GM12891 (cell line): ENCODE data around the gene MLST8.

Experiments
- POLR2A ChIP-seq: IDR thresholded peaks from 2 replicates; pipeline ENCODE4 v1.6.1; 2011; ENCODE audit warnings: low read depth, low read length, control low read depth
- POLR2AphosphoS5 ChIP-seq: IDR thresholded peaks from 2 replicates; pipeline ENCODE4 v1.6.1; 2011; ENCODE audit warnings: low read depth, low read length, control low read depth
- TAF1 ChIP-seq: IDR thresholded peaks from 2 replicates; pipeline ENCODE4 v1.6.1; 2011; ENCODE audit warnings: low read depth, low read length, control low read depth

DNA sequence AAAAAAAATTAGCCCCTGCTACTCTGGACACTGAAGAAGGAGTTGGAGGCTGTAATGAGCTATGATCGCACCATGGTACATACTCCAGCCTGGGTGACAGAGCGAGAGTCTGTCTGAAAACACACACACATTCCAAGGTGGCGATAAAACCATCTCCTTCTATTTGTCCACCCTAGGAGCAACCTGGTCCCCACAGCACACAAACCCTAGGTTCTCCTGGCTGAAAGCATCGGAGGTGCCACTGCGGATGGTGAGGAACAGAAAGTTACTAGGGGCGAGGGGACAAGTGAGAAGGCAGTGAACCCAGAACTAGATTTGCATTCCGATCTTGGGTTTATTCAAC, 47.5 kb downstream of the MLST8 start:
- TF ChIP-seq POLR2A (no peak), TAF1 (no peak), POLR2AphosphoS5 (peak; percentile 3; the same call in 1 of the 2 replicates)
